ENCODE measurements around the gene AFG3L2. TPM values are rescaled to one million over a fixed set of nuclear protein-coding genes. Genes with fewer than 3 reads are reported as not detected.

Gene AFG3L2
- total and polyA plus RNA-seq, 2 experiments from 2014 or later, result 44.1 to 60.8 TPM

DNA sequence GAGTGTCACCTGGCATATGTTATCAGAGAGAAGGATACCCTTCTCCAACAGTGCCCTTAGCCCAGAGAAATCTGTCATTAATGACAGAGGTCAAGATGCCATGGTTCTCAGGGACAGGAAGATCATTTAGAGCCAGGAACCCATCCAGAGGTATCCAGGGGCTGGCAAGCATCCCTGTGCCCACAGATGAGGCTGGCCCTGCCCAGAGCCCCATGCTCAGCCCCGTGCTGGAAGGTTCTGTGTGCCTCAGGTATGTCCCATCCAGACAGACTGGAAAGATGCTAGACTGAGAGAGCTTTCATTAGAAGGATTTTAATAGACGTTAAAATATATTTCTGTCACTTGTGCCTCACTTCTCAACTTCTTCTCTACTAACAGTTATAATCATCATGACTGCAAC is 77.2 kb downstream of the AFG3L2 start:
- 87% methylated on average over 2 of the region's 2 CpGs for WGBS (ENCODE audit: low lambda C conversion rate, missing lambda C conversion rate)
- TF ChIP-seq EZH2phosphoT487 (IDR thresholded peaks at IDR 0.05; ENCODE audit: low read depth, severe bottlenecking, unreplicated experiment) (no peak), EZH2 (IDR thresholded peaks at IDR 0.05; ENCODE audit: borderline replicate concordance) (no peak)
- TF ChIP-seq, protein P1, sequence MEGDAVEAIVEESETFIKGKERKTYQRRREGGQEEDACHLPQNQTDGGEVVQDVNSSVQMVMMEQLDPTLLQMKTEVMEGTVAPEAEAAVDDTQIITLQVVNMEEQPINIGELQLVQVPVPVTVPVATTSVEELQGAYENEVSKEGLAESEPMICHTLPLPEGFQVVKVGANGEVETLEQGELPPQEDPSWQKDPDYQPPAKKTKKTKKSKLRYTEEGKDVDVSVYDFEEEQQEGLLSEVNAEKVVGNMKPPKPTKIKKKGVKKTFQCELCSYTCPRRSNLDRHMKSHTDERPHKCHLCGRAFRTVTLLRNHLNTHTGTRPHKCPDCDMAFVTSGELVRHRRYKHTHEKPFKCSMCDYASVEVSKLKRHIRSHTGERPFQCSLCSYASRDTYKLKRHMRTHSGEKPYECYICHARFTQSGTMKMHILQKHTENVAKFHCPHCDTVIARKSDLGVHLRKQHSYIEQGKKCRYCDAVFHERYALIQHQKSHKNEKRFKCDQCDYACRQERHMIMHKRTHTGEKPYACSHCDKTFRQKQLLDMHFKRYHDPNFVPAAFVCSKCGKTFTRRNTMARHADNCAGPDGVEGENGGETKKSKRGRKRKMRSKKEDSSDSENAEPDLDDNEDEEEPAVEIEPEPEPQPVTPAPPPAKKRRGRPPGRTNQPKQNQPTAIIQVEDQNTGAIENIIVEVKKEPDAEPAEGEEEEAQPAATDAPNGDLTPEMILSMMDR (IDR thresholded peaks at IDR 0.05; ENCODE audit: poor library complexity), result no peak
- H3K27ac ChIP-seq, result no peak overlapping the region
- peaks cover 7% of the 10 kb centered on the region for H3K4me1 ChIP-seq (ENCODE audit: insufficient read depth)
- DNase-seq (ENCODE audit: low spot score), result no peak
- no peak overlapping the region for H3K4me3 ChIP-seq
- no peaks in the 10 kb centered on the region for H4K20me1 ChIP-seq (ENCODE audit: insufficient read depth, poor library complexity, severe bottlenecking)
- no peaks in the 10 kb centered on the region for H3K27me3 ChIP-seq
- no peaks in the 10 kb centered on the region for H3K36me3 ChIP-seq (replicated peaks; ENCODE audit: insufficient read depth, low read depth)
- H3K9me2 ChIP-seq (replicated peaks; ENCODE audit: insufficient read depth), result no peaks in the 10 kb centered on the region
- no peak overlapping the region for H2AFZ ChIP-seq
- H3K9me3 ChIP-seq (ENCODE audit: low read depth), result no peaks in the 10 kb centered on the region
- H3K79me2 ChIP-seq, result no peaks in the 10 kb centered on the region
- no peak overlapping the region for H3K4me2 ChIP-seq

- Histone ChIP-seq H3K79me2 (no peaks in the 10 kb centered on the region), H2AFZ (no peak overlapping the region), H3K4me3 (no peak overlapping the region), H3K27ac (no peak overlapping the region), H3K36me3 (replicated peaks; ENCODE audit: insufficient read depth, low read depth) (no peaks in the 10 kb centered on the region), H3K9me3 (ENCODE audit: low read depth) (no peaks in the 10 kb centered on the region), H3K27me3 (no peaks in the 10 kb centered on the region), H4K20me1 (ENCODE audit: insufficient read depth, poor library complexity, severe bottlenecking) (no peaks in the 10 kb centered on the region), H3K4me2 (no peak overlapping the region), H3K9me2 (replicated peaks; ENCODE audit: insufficient read depth) (no peaks in the 10 kb centered on the region), H3K4me1 (ENCODE audit: insufficient read depth) (no peaks in the 10 kb centered on the region)
- DNase-seq (ENCODE audit: low spot score), result no peak
- WGBS (ENCODE audit: low lambda C conversion rate, missing lambda C conversion rate), result 76% methylated on average over 1 of the region's 1 CpG
- TF ChIP-seq, protein P1 (IDR thresholded peaks at IDR 0.05; ENCODE audit: poor library complexity), result no peak
Observed at GRCh38 chr18:12296457-12296856, 80.6 kb downstream of the AFG3L2 start.

DNA sequence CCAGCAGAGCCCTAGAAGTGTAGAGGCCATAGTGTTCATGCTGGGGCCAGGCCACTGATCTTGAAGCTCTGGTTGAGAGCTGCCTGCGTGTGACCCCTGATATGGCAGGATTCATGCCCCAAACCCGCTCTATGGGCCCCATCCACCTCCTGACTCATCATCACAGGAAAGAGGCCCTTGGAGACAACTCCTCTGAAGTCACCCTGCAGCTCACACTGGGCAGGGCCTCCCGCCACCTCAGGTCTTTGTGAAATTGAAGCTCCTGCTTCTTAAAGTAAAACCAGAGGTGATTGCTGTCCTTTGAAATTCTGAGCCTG is 81.0 kb downstream of the AFG3L2 start:
- Histone ChIP-seq H3K4me1 (ENCODE audit: insufficient read depth) (no peaks in the 10 kb centered on the region), H3K27ac (no peak overlapping the region), H4K20me1 (ENCODE audit: insufficient read depth, poor library complexity, severe bottlenecking) (no peaks in the 10 kb centered on the region), H3K9me3 (ENCODE audit: low read depth) (no peaks in the 10 kb centered on the region), H3K9me2 (replicated peaks; ENCODE audit: insufficient read depth) (no peaks in the 10 kb centered on the region), H3K79me2 (no peaks in the 10 kb centered on the region), H3K36me3 (replicated peaks; ENCODE audit: insufficient read depth, low read depth) (no peaks in the 10 kb centered on the region), H3K4me3 (no peak overlapping the region), H2AFZ (no peak overlapping the region), H3K27me3 (no peaks in the 10 kb centered on the region), H3K4me2 (no peak overlapping the region)
- TF ChIP-seq EZH2 (IDR thresholded peaks at IDR 0.05; ENCODE audit: borderline replicate concordance) (no peak), EZH2phosphoT487 (IDR thresholded peaks at IDR 0.05; ENCODE audit: low read depth, severe bottlenecking, unreplicated experiment) (no peak)
- TF ChIP-seq, protein P1 (IDR thresholded peaks at IDR 0.05; ENCODE audit: poor library complexity), result no peak
- DNase-seq (ENCODE audit: low spot score), result no peak
- WGBS (ENCODE audit: low lambda C conversion rate, missing lambda C conversion rate), result 93% methylated on average over 3 of the region's 3 CpGs

- no peak overlapping the region for H3K27ac ChIP-seq
- no peaks in the 10 kb centered on the region for H3K79me2 ChIP-seq
- no peak overlapping the region for H2AFZ ChIP-seq
- H3K4me3 ChIP-seq, result no peak overlapping the region
- DNase-seq (ENCODE audit: low spot score), result no peak
- H3K9me2 ChIP-seq (replicated peaks; ENCODE audit: insufficient read depth), result no peaks in the 10 kb centered on the region
- H4K20me1 ChIP-seq (ENCODE audit: insufficient read depth, poor library complexity, severe bottlenecking), result no peaks in the 10 kb centered on the region
- no peaks in the 10 kb centered on the region for H3K9me3 ChIP-seq (ENCODE audit: low read depth)
- H3K4me1 ChIP-seq (ENCODE audit: insufficient read depth), result no peaks in the 10 kb centered on the region
- TF ChIP-seq EZH2phosphoT487 (IDR thresholded peaks at IDR 0.05; ENCODE audit: low read depth, severe bottlenecking, unreplicated experiment) (no peak), EZH2 (IDR thresholded peaks at IDR 0.05; ENCODE audit: borderline replicate concordance) (no peak)
- TF ChIP-seq, protein P1 (IDR thresholded peaks at IDR 0.05; ENCODE audit: poor library complexity), result no peak
- H3K27me3 ChIP-seq, result no peaks in the 10 kb centered on the region
- 92% methylated on average over 17 of the region's 18 CpGs for WGBS (ENCODE audit: low lambda C conversion rate, missing lambda C conversion rate)
- no peak overlapping the region for H3K4me2 ChIP-seq
- H3K36me3 ChIP-seq (replicated peaks; ENCODE audit: insufficient read depth, low read depth), result no peaks in the 10 kb centered on the region
Observed at GRCh38 chr18:12295389-12296086, 81.5 kb downstream of the AFG3L2 start.
